B cell (primary cell): ENCODE data around the gene MYO5C.

ENCODE experiments used
- CTCF ChIP-seq: fragments of 200-600 bp; IDR thresholded peaks from one replicate; pipeline ENCODE4 v1.8.0; 2022; ENCODE audit warnings: antibody characterized with exemption, mild to moderate bottlenecking
- EZH2 ChIP-seq: IDR thresholded peaks from 2 replicates; pipeline ENCODE4 v1.6.1; 2012; ENCODE audit warnings: borderline replicate concordance, low read depth, mild to moderate bottlenecking, moderate library complexity, low read length; ENCODE audit not compliant: insufficient read depth, poor library complexity, severe bottlenecking

GRCh38 chr15:52220937-52221660 is 74.5 kb downstream of the MYO5C start:
- TF ChIP-seq CTCF (no peak), EZH2 (no peak)
